GM21717 (cell line): ENCODE measurements around the gene NT5DC1.

ENCODE experiments used
- ATAC-seq: cut with Tn5 transposase; IDR thresholded peaks from one replicate; pipeline ENCODE4 v1.9.1; 2021; ENCODE audit warnings: mild to moderate bottlenecking, moderate library complexity; ENCODE audit not compliant: unreplicated experiment

The NT5DC1 gene

GRCh38 chr6:116100419-116101301 lies at the start of gene NT5DC1:
TSS of gene NT5DC1 (plus strand) at chr6:116100853. CDS start at chr6:116100931, 78 bp downstream.
- ATAC-seq: peak; percentile 89

- ATAC-seq: no peak
Measured at GRCh38 chr6:116051244-116051643, 49.4 kb upstream of the NT5DC1 start.

- no peak for ATAC-seq
Measured at GRCh38 chr6:116055513-116055912, 45.1 kb upstream of the NT5DC1 start.

GRCh38 chr6:116057766-116058165 lies 42.9 kb upstream of the NT5DC1 start:
- ATAC-seq: no peak

- peak; percentile 69 for ATAC-seq
Measured at GRCh38 chr6:116059713-116060571, 40.7 kb upstream of the NT5DC1 start.

- ATAC-seq: no peak
Measured at GRCh38 chr6:116060572-116061283, 39.9 kb upstream of the NT5DC1 start, which contains the start of gene FRK. TSS of gene FRK (minus strand) at chr6:116060891. CDS start at chr6:116060311, 580 bp downstream.

- no peak for ATAC-seq
Measured at GRCh38 chr6:116062496-116062895, 38.2 kb upstream of the NT5DC1 start.

- no peak for ATAC-seq
Measured at GRCh38 chr6:116064666-116065065, 36.0 kb upstream of the NT5DC1 start.

- no peak for ATAC-seq
Measured at GRCh38 chr6:116066789-116067188, 33.9 kb upstream of the NT5DC1 start.

- no peak for ATAC-seq
Measured at GRCh38 chr6:116070101-116070500, 30.6 kb upstream of the NT5DC1 start.

- no peak for ATAC-seq
Measured at GRCh38 chr6:116070616-116071389, 29.9 kb upstream of the NT5DC1 start.

GRCh38 chr6:116072368-116072767 lies 28.3 kb upstream of the NT5DC1 start:
- no peak for ATAC-seq

GRCh38 chr6:116073765-116074440 lies 26.8 kb upstream of the NT5DC1 start:
- no peak for ATAC-seq

- ATAC-seq: no peak
Measured at GRCh38 chr6:116074732-116075390, 25.8 kb upstream of the NT5DC1 start.

GRCh38 chr6:116078522-116078921 lies 22.1 kb upstream of the NT5DC1 start:
- no peak for ATAC-seq

- no peak for ATAC-seq
Measured at GRCh38 chr6:116078945-116079344, 21.7 kb upstream of the NT5DC1 start.

- ATAC-seq: no peak
Measured at GRCh38 chr6:116083052-116083451, 17.6 kb upstream of the NT5DC1 start.

- no peak for ATAC-seq
Measured at GRCh38 chr6:116084284-116084683, 16.4 kb upstream of the NT5DC1 start.

GRCh38 chr6:116087437-116088027 lies 13.1 kb upstream of the NT5DC1 start:
- ATAC-seq: peak; percentile 97
